DMS53 treated with DMSO at 0.1 percent for 48 hours (cell line): ENCODE measurements around the gene CRNKL1.

Experiments used
- DNase-seq: peaks from one replicate; lab custom pipeline; 2025; ENCODE audit not compliant: unreplicated experiment; lab: John Stamatoyannopoulos, UW

CRNKL1 gene

GRCh38 chr20:20052074-20052970 is at the start of gene CRNKL1, which contains the start of gene CFAP61:
CRNKL1 (minus strand) TSS chr20:20052466; CDS start chr20:20052342, 124 bp downstream.
CFAP61 (plus strand) TSS chr20:20052532; CDS start chr20:20056654, 4,122 bp downstream.
- DNase-seq: peak; percentile 92

GRCh38 chr20:20100881-20101280 is 48.6 kb upstream of the CRNKL1 start:
- DNase-seq: no peak

- DNase-seq: no peak
Measured at GRCh38 chr20:20096421-20096820, 44.2 kb upstream of the CRNKL1 start.

- DNase-seq: no peak
Measured at GRCh38 chr20:20095114-20095872, 43.0 kb upstream of the CRNKL1 start.

GRCh38 chr20:20094410-20094809 is 42.1 kb upstream of the CRNKL1 start:
- no peak for DNase-seq

GRCh38 chr20:20092827-20093226 is 40.6 kb upstream of the CRNKL1 start:
- DNase-seq: no peak

- no peak for DNase-seq
Measured at GRCh38 chr20:20089939-20090338, 37.7 kb upstream of the CRNKL1 start.

- DNase-seq: no peak
Measured at GRCh38 chr20:20089018-20089417, 36.8 kb upstream of the CRNKL1 start.

- no peak for DNase-seq
Measured at GRCh38 chr20:20085812-20086211, 33.5 kb upstream of the CRNKL1 start.

- DNase-seq: no peak
Measured at GRCh38 chr20:20085071-20085470, 32.8 kb upstream of the CRNKL1 start.

GRCh38 chr20:20084296-20084752 is 32.1 kb upstream of the CRNKL1 start:
- DNase-seq: peak; percentile 17

GRCh38 chr20:20083807-20084206 is 31.5 kb upstream of the CRNKL1 start:
- DNase-seq: peak; percentile 77

- DNase-seq: peak; percentile 72
Measured at GRCh38 chr20:20079102-20079784, 27.0 kb upstream of the CRNKL1 start.

- DNase-seq: no peak
Measured at GRCh38 chr20:20078041-20078440, 25.8 kb upstream of the CRNKL1 start.

- no peak for DNase-seq
Measured at GRCh38 chr20:20076297-20077065, 24.2 kb upstream of the CRNKL1 start.

GRCh38 chr20:20075032-20075431 is 22.8 kb upstream of the CRNKL1 start:
- DNase-seq: no peak

- DNase-seq: no peak
Measured at GRCh38 chr20:20073801-20074371, 21.6 kb upstream of the CRNKL1 start.

- DNase-seq: no peak
Measured at GRCh38 chr20:20070871-20071726, 18.8 kb upstream of the CRNKL1 start.

GRCh38 chr20:20065361-20065760 is 13.1 kb upstream of the CRNKL1 start:
- DNase-seq: no peak
